T-helper 2 cell treated with Interferon-gamma antibody and Interleukin-4, amounts not matched to agents 5 μg/mL and 100 μg/mL, for 36 hours (primary cell): ENCODE results near the gene FEM1B.

Source experiments
- DNase-seq: peaks from one replicate; pipeline ENCODE4 v3.0.0; 2021; ENCODE audit warnings: low spot score
- H3K27ac Mint-ChIP-seq: one replicate; pipeline ENCODE4 v1.8.0; 2021; ENCODE audit warnings: mild to moderate bottlenecking, mixed read lengths
- H3K27me3 Mint-ChIP-seq: one replicate; pipeline ENCODE4 v1.8.0; 2021; ENCODE audit warnings: low read depth, mixed read lengths
- H3K36me3 Mint-ChIP-seq: one replicate; pipeline ENCODE4 v1.8.0; 2021; ENCODE audit warnings: low read depth, mixed read lengths
- H3K4me1 Mint-ChIP-seq: one replicate; pipeline ENCODE4 v1.8.0; 2021; ENCODE audit warnings: low read depth, mixed read lengths
- H3K4me3 Mint-ChIP-seq: one replicate; pipeline ENCODE4 v1.8.0; 2022; ENCODE audit warnings: mild to moderate bottlenecking, moderate library complexity, mixed read lengths
- H3K9me3 Mint-ChIP-seq: one replicate; pipeline ENCODE4 v1.8.0; 2021; ENCODE audit warnings: mixed read lengths

The FEM1B gene

DNA sequence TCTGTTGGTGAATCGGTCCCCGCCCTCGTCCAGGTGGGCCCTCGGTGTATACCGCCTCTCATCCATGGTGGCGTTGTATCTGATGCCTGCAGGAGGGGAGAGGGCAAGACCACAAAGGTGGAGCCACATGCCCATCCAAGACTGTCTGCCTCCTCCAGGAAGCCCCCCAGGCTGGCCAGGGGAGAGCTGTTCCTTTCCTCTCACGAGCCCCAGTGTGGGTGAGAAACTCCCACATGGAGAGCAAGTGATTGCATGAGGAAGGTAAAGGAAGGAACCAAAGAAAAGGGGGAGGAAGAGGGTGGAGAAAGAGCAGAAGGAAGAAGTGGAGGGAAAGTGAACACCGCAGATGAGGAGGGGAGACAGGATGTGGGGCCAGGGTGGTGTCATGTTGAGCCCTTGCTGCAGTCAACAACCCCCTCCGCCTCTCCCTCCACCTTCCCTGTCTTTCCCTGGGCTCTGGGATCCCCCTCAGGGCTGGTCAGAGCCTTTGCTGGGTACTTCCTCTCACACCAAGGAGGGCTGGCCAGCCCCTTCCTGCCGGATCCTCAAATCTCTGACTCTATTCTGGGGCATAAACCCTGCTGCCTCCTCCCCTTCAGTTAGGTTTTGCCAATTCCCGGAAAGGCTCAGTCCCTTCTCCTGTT lies 49.3 kb downstream of the FEM1B start:
- H3K4me3 Mint-ChIP-seq, result peak overlapping the region; percentile 51
- no peak for DNase-seq
- H3K9me3 Mint-ChIP-seq, result no peaks in the 10 kb centered on the region
- H3K36me3 Mint-ChIP-seq, result no peaks in the 10 kb centered on the region
- H3K4me1 Mint-ChIP-seq, result peaks cover 26% of the 10 kb centered on the region
- peaks cover 6% of the 10 kb centered on the region for H3K27me3 Mint-ChIP-seq
- H3K27ac Mint-ChIP-seq, result peak overlapping the region; percentile 77

DNA sequence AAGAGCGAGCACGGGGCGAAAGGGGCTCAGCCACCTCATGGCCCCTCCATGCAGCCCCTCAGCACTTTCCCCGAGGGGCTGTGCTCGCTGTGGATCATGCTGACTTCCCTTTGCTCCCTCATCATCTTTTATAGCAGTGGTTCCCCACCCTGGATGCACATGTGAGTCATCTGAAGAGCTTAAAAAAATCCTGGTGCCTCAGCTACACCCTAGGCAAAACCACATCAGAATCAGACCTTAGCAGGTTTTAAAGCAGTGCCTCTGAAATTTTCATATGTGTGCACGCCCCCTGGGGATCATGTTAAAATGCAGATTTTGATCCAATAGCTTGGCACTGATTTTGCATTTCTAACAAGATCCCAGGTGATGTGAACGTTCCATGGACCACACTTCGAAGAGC lies 50.9 kb downstream of the FEM1B start:
- DNase-seq, result no peak
- Mint-ChIP-seq H3K27ac (peak overlapping the region; percentile 7), H3K9me3 (no peaks in the 10 kb centered on the region), H3K36me3 (no peaks in the 10 kb centered on the region), H3K4me3 (no peak overlapping the region), H3K4me1 (peaks cover 26% of the 10 kb centered on the region), H3K27me3 (peaks cover 8% of the 10 kb centered on the region)

DNA sequence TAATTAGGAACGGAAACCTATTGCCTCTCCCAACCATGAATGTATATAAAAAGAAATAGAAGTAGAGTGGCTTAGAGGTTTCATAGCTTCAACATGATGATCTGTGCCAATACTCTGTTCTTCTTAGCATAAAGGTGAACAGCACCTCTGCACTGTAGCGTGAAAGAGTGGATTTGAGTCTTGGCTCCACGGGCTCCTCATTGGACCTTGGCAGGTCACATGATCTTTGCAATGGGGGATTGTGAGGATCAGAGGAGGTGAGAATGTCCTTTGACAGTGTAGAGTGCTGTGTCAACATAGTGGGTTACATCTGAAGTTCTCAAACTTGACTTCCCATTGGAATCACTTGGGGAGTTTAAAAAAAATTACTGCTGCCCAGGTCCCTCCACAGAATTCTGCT lies 51.4 kb downstream of the FEM1B start:
- H3K4me3 Mint-ChIP-seq, result no peak overlapping the region
- peaks cover 26% of the 10 kb centered on the region for H3K4me1 Mint-ChIP-seq
- peaks cover 10% of the 10 kb centered on the region for H3K27me3 Mint-ChIP-seq
- no peaks in the 10 kb centered on the region for H3K36me3 Mint-ChIP-seq
- H3K9me3 Mint-ChIP-seq, result no peaks in the 10 kb centered on the region
- no peak for DNase-seq
- no peak overlapping the region for H3K27ac Mint-ChIP-seq

DNA sequence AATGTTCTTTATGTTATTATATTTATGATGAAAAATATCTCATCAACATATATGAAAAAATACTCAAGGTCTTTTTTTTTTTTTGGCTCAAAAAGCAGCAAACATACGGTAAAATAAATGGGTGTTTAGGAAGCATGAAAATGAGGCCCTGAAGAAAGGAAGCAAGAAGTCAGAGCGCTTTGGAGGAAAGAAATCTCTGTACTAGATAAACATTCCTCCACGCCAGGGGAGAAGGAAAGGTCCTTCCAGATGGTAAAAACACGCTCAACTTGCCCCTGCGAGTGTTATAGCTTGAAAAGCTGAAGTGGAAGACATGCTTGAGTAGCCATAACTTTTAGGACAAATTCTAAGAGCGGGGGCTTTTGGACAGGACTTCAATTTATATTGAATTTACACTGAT lies 52.9 kb downstream of the FEM1B start:
- Mint-ChIP-seq H3K9me3 (no peaks in the 10 kb centered on the region), H3K4me1 (peaks cover 26% of the 10 kb centered on the region), H3K36me3 (no peaks in the 10 kb centered on the region), H3K27ac (no peak overlapping the region), H3K27me3 (peaks cover 10% of the 10 kb centered on the region), H3K4me3 (no peak overlapping the region)
- DNase-seq, result no peak

DNA sequence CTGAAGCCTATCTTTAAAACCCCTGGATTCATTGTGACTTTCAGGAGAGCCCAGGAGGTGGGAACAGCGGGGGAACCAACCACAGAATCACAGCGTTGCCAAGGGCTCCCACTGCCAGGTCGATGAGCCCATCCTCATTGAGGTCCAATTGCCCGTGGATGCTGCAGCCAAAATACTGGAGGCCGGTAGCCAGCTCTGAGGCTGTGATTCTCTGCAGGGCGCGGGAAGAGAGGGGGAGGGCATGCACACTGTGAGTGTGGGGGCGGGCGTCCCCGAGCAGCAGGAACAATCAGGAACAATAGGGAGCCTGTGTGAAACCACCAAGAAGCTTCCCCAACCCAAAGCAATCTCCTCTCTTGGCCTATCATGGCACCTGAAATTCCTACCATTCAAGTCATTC lies 53.4 kb downstream of the FEM1B start:
- Mint-ChIP-seq H3K4me3 (no peak overlapping the region), H3K27me3 (peaks cover 10% of the 10 kb centered on the region), H3K36me3 (no peaks in the 10 kb centered on the region), H3K27ac (no peak overlapping the region), H3K4me1 (peaks cover 26% of the 10 kb centered on the region), H3K9me3 (no peaks in the 10 kb centered on the region)
- no peak for DNase-seq

DNA sequence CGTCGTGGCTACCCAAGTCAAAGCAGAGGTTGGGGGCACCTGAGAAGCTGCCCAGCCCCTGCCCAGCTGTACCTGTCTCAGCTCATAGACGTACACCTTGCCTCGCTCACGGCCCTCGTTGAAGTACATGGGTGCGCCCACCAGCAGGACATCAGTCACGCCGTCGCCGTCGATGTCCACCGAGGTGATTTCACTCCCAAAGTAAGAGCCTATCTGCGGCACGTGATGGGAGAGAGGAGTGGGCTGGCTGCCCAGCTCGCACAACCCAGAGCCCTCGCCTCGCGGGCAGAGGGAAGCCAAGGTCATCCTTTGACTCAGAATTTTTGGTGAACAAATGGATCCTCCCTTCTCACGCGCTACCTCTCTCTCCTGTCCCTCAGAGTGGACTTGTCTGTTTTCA lies 54.7 kb downstream of the FEM1B start:
- DNase-seq, result no peak
- no peak overlapping the region for H3K27ac Mint-ChIP-seq
- no peaks in the 10 kb centered on the region for H3K9me3 Mint-ChIP-seq
- H3K27me3 Mint-ChIP-seq, result peaks cover 10% of the 10 kb centered on the region
- peaks cover 16% of the 10 kb centered on the region for H3K4me1 Mint-ChIP-seq
- no peak overlapping the region for H3K4me3 Mint-ChIP-seq
- no peaks in the 10 kb centered on the region for H3K36me3 Mint-ChIP-seq

DNA sequence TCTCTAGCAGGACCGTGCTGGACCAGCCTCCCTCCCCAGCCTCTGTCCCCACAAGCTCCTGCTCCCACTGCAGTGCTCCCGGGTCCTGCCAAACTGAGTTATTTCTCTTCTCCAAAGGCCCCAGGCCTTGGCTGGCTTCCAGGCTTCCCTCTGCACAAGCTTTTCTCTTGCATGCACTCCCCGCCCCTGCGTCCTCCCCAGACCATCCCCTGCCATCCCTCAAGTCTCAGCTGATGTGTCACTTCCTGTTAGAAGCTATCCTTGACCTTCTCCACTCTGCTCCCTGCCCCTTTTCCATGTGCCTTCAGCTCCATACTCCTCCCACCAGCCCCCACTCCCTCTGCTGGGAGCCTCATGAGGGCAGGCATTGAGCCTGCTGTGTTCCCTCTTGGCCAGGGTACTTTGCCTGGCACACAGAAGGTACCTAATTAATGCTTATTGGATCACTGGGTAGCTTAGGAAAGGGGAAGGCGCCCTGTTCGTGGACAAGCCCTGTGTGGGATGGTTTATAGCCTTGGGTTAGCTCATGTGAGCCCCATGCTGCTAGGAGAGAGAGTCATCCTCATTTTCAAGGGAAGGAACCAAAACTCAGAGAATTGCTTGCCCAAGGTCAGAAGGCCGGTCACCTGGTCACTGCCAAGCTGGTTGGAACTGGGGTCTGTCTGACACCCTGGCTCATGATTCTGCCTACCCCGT lies 56.4 kb downstream of the FEM1B start:
- H3K36me3 Mint-ChIP-seq, result no peaks in the 10 kb centered on the region
- H3K27ac Mint-ChIP-seq, result no peak overlapping the region
- H3K27me3 Mint-ChIP-seq, result peaks cover 10% of the 10 kb centered on the region
- no peak overlapping the region for H3K4me3 Mint-ChIP-seq
- DNase-seq, result no peak
- peaks cover under 1% of the 10 kb centered on the region for H3K4me1 Mint-ChIP-seq
- H3K9me3 Mint-ChIP-seq, result no peaks in the 10 kb centered on the region

DNA sequence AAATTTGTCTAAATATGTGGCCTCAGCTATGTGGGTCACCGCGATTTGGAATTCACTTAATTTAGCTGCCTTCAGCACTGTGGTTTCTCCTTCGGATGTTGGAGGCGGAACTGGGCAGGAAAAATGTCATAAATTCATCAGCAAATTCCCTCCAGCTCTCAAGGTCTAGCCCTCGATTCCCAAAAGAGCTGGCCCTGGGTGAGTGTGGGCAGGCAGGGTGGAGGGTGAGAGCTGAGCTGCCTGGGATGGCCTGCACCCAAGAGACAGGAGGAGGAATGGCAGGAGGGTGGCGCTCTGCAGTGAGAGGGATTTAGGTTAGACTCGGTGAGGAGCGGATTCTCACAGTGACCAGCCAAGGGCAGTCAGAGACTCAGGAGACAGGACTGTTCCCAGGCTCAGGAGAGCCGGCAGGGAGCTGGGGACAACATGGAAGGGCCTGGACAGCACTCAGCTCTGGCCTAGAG lies 57.1 kb downstream of the FEM1B start:
- Mint-ChIP-seq H3K36me3 (no peaks in the 10 kb centered on the region), H3K4me3 (no peak overlapping the region), H3K4me1 (no peaks in the 10 kb centered on the region), H3K27me3 (peaks cover 8% of the 10 kb centered on the region), H3K9me3 (no peaks in the 10 kb centered on the region), H3K27ac (no peak overlapping the region)
- no peak for DNase-seq

DNA sequence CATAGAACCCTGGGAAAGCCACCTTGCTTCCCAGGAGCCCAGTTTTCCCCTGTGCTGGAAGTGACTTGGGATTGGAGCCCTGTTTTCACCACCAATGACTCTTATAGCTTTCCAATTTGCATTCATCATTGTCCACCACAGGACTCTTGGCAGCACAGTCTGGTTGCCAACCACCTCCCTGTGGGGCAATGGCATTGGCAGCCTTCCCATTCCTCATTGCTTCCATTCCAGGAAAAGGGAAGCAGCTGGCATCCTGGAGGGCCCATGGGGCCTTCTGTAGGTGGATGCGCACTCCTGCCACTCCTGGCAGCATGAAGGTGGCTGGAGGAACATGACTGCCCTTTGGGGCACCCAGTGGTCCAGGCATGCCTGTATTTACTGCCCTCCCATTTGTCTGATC lies 57.7 kb downstream of the FEM1B start:
- Mint-ChIP-seq H3K4me3 (no peak overlapping the region), H3K27ac (no peak overlapping the region), H3K4me1 (no peaks in the 10 kb centered on the region), H3K36me3 (no peaks in the 10 kb centered on the region), H3K27me3 (peaks cover 8% of the 10 kb centered on the region), H3K9me3 (no peaks in the 10 kb centered on the region)
- no peak for DNase-seq

DNA sequence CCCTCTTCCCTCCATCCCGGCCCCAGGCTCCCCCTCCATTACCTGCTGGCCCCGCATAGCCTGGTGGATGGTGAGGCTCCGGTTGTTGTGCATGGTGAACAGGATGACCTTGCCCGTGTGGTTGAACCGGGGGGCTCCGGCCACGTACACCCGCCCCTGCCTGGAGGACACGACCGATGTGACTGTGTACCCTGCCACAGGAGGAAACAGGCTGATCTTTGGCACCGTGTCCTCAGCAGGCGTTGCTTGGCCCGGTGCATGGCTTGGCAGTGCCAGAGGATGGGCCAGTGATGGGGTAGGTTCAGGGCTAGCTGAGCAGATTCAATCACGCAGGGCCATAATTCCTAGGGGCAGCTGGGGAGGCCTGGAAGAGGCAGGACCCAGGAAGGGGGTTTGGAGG lies 58.1 kb downstream of the FEM1B start:
- Mint-ChIP-seq H3K9me3 (no peaks in the 10 kb centered on the region), H3K4me1 (no peaks in the 10 kb centered on the region), H3K27ac (no peak overlapping the region), H3K4me3 (no peak overlapping the region), H3K27me3 (peaks cover 8% of the 10 kb centered on the region), H3K36me3 (no peaks in the 10 kb centered on the region)
- no peak for DNase-seq

DNA sequence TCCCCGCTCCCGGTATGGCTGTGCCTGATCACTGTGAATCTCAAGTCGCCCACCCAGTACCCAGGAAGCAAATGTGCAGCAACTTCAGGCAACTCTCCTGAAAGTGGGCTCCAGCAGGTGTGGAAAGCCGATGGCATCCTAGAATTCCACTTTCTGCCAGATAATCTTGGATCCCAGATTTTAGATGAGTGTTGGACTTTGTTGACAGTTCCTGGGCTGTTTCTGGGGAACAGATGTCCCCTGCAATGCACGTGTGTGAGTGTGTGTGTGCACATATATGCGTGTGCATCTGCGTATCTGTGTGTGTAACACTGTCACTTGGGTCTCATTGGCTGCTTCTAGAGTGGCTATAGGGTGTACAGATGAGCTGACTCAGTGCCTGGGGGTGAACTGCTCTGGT lies 59.0 kb downstream of the FEM1B start:
- H3K27me3 Mint-ChIP-seq, result peaks cover 7% of the 10 kb centered on the region
- no peak overlapping the region for H3K4me3 Mint-ChIP-seq
- no peak for DNase-seq
- H3K4me1 Mint-ChIP-seq, result no peaks in the 10 kb centered on the region
- no peak overlapping the region for H3K27ac Mint-ChIP-seq
- no peaks in the 10 kb centered on the region for H3K36me3 Mint-ChIP-seq
- no peaks in the 10 kb centered on the region for H3K9me3 Mint-ChIP-seq

DNA sequence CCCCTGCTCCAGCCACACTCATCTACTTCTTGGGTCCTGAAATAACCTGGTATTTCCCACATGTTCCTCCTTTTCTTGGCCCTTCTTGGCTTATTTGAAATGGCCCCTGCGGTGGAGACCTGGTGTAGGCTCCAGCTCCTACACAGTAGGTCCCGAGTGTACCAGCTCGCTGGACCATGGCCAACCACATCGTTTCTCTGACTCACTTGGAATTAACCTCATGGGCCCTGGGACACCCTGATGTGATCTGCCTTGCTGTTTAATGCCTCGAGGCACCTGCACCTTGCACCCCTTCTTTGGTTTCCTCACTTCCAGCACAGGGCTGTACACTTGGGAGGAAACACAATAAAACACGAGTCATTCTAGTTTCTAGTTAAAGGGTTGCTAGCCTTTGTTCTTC lies 60.3 kb downstream of the FEM1B start:
- no peak overlapping the region for H3K4me3 Mint-ChIP-seq
- H3K27ac Mint-ChIP-seq, result no peak overlapping the region
- H3K36me3 Mint-ChIP-seq, result no peaks in the 10 kb centered on the region
- no peak for DNase-seq
- peaks cover 5% of the 10 kb centered on the region for H3K27me3 Mint-ChIP-seq
- H3K9me3 Mint-ChIP-seq, result no peaks in the 10 kb centered on the region
- H3K4me1 Mint-ChIP-seq, result no peaks in the 10 kb centered on the region

DNA sequence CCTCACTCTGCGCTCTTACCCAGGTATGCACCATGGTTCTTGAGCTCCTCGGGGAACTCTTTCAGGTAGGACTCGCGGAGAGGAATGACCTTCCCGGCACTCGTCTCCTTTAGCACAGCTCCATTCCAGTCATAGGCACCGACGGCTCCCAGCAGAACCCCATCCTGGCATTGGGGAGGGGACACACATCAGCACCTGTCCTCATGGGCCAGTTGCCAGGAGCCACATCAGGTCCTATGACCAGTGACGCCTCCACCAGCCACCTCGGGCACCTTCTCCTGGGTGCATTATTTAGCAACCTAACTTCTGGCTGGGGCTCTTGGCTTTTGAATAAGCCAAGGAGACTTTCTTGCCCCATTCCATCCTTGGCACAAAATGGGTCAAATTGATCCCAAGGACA lies 61.9 kb downstream of the FEM1B start:
- Mint-ChIP-seq H3K4me3 (no peak overlapping the region), H3K4me1 (no peaks in the 10 kb centered on the region), H3K9me3 (no peaks in the 10 kb centered on the region), H3K36me3 (no peaks in the 10 kb centered on the region), H3K27me3 (peaks cover 3% of the 10 kb centered on the region), H3K27ac (no peak overlapping the region)
- DNase-seq, result no peak

DNA sequence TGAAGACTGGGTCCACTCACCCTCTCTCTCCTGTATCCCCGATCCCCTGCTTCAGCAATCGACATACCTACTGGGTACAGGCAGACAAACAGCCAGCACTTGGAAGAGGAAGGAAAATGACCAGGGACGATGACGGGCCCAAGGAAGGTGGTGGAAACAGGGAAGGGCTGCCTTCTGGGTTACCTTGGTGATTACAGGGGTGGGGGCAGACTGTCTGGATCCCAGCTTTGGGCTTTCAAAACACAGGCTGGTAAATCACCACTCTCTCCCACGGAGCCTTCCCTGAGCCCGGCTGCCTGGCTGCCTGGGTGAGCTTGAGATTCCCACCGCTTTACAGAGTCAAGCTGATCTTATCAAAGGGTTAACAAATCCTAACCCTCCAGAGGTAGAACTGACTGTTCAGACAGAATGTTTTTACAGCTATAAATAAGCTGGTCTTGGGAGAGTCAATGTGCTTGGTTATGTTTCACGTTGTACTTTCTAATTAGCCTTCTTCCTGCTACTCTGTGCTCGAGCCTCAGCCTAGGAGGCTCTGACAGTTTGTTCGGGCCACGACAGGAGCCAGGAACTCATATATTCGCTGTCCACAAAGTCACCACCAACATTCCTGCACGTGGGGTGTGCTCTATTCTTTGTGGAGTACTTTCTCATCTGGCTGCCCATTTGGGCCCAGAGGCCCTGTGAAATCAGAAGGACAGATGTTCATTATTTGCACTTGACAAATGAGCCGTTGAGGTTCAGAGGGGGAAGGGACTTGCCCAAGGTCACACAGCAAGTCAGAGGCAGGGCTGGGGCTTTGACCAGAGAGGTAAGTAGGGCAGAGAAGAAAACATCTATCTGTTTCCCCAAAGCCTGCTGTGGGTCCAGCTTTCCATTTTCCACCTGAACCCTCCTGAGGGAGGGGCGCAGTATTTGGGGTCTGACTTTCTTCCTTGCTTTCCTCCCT lies 63.5 kb downstream of the FEM1B start:
- Mint-ChIP-seq H3K27ac (no peak overlapping the region), H3K4me3 (no peak overlapping the region), H3K27me3 (peaks cover 3% of the 10 kb centered on the region), H3K36me3 (no peaks in the 10 kb centered on the region), H3K4me1 (peaks cover 4% of the 10 kb centered on the region), H3K9me3 (no peaks in the 10 kb centered on the region)
- DNase-seq, result no peak
